ENCODE measurements around the gene IFRD2. TPM values are rescaled to one million over a fixed set of nuclear protein-coding genes. Genes with fewer than 3 reads are reported as not detected.

Gene IFRD2
- total and polyA plus RNA-seq, 9 of the 15 experiments (the other 6 are each of a cell fraction or from before 2014, with no cell fraction given) = 30.5 to 115 (median 52.8) TPM

- ATAC-seq = no peak
- TF ChIP-seq GABPB1 (CRISPR knock-in tag; IDR thresholded peaks at IDR 0.05) (no peak), NELFE (IDR thresholded peaks at IDR 0.05; ENCODE audit: insufficient read depth, insufficient read length) (no peak), KAT2B (IDR thresholded peaks at IDR 0.05; ENCODE audit: low read depth, low read length) (no peak), GTF2F1 (IDR thresholded peaks at IDR 0.05; ENCODE audit: low read depth, low read length) (no peak), ZNF589 (CRISPR knock-in tag; IDR thresholded peaks at IDR 0.05; ENCODE audit: low read depth) (0 out of 2 replicates have a peak, but pooled peaks have one; percentile 33), YY1 (IDR thresholded peaks at IDR 0.05; ENCODE audit: borderline replicate concordance in 1 of 3, control insufficient read depth in 1 of 3, extremely low read depth in 1 of 3, insufficient read depth in 3 of 3, insufficient read length in 1 of 3, insufficient replicate concordance in 2 of 3, low read depth in 1 of 3, low read length in 2 of 3) (peak in 1 of 3 experiments; percentile 73), ZNF217 (CRISPR knock-in tag; IDR thresholded peaks at IDR 0.05) (no peak)
- peak in 1 of 4 experiments; percentile 37 for DNase-seq (ENCODE audit: extremely low read depth in 1 of 4, low spot score in 3 of 4)
- Histone ChIP-seq H4K20me1 (replicated peaks; ENCODE audit: control insufficient read depth, insufficient read depth, low read length) (peaks cover 6% of the 10 kb centered on the region; the same call in 1 of the 2 replicates), H3K9me3 (replicated peaks; ENCODE audit: control insufficient read depth, insufficient read depth, low read depth, low read length) (no peaks in the 10 kb centered on the region), H3K27ac (ENCODE audit: extremely low read depth, low read depth, low read length) (peak overlapping the region; percentile 99), H3K79me2 (ENCODE audit: control insufficient read depth, insufficient read depth, low read length) (peaks cover 67% of the 10 kb centered on the region), H3K4me1 (replicated peaks in 1 of 2; ENCODE audit: control insufficient read depth in 2 of 2, insufficient read depth in 2 of 2, low read length in 2 of 2) (peaks cover 36 to 58% of the 10 kb centered on the region in 2 experiments; a peak in 4 of 5 replicates), H3K27me3 (ENCODE audit: control insufficient read depth in 2 of 2, insufficient read depth in 2 of 2, low read length in 2 of 2) (no peaks in the 10 kb centered on the region), H3K4me2 (ENCODE audit: insufficient read depth, low read length) (peak overlapping the region; percentile 95), H3K4me3 (peak overlapping the region; percentile 96), H3K36me3 (ENCODE audit: control insufficient read depth, insufficient read depth, low read length) (peaks cover 26% of the 10 kb centered on the region; the same call in 2 of the 3 replicates), H3K9ac (ENCODE audit: insufficient read depth in 1 of 2, low read depth in 2 of 2, low read length in 2 of 2) (peak overlapping the region; percentile 95 to 98), H3K9me1 (ENCODE audit: control insufficient read depth, insufficient read depth, low read length) (peaks cover 3% of the 10 kb centered on the region), H2AFZ (ENCODE audit: low read depth, low read length) (peak overlapping the region; percentile 47)
- in situ Hi-C loops (cut with MboI) (no loop called here), intact Hi-C loops (cut with micrococcal nuclease) (no loop called here)
- POLR2A ChIA-PET = interaction anchor here (0.6 to 1.1 kb wide), 5 partner anchors 8 to 1081 kb away, joined by 3 to 4 read pairs (median 3); partner anchors contain the start of genes CYB561D2, HYAL3, NAA80 and NPRL2
- no TSS peak for BruUV-seq (replicated peaks)
- peak; percentile 6 for FAIRE-seq
- WGBS (ENCODE audit: insufficient coverage, low coverage, missing lambda C conversion rate) = 6% methylated on average over 4 of the region's 5 CpGs
- CTCF ChIA-PET (ENCODE audit: low intra/inter-chr PET ratio) = no interaction called here
Measured at GRCh38 chr3:50338965-50339364, 46.7 kb upstream of the IFRD2 start.
